Cardiac fibroblast (primary cell): Measurements from ENCODE around the gene PAQR4.

Experiments used
- DNase-seq, 2 donors: peaks; one replicate each; pipeline versions ENCODE4 v3.0.0 to v3.0.0-alpha.2; 2010; ENCODE audit warnings: low read depth in 2 of 2
- H3K4me3 ChIP-seq, 2 donors: replicated peaks in 1 of 2; 1 replicate in 1 of 2; 2 replicates in 1 of 2; pipeline ENCODE4 v1.5.1; 2011; ENCODE audit warnings: low read depth in 2 of 2, low read length in 2 of 2, mild to moderate bottlenecking in 2 of 2, moderate library complexity in 1 of 2
- CTCF ChIP-seq: IDR thresholded peaks from one replicate; pipeline ENCODE4 v1.5.1; 2011; ENCODE audit warnings: low read depth, mild to moderate bottlenecking, low read length, inconsistent platforms

Gene PAQR4

GRCh38 chr16:3015865-3016521, 46.8 kb downstream of the PAQR4 start:
- no peak for TF ChIP-seq CTCF
- H3K4me3 ChIP-seq = no peak overlapping the region
- no peak for DNase-seq

GRCh38 chr16:3017344-3017743, 48.2 kb downstream of the PAQR4 start:
- DNase-seq = no peak
- no peak overlapping the region for H3K4me3 ChIP-seq
- no peak for TF ChIP-seq CTCF

GRCh38 chr16:3017794-3018506, 48.8 kb downstream of the PAQR4 start, which contains the start of gene CLDN6:
Gene CLDN6 (minus strand): TSS chr16:3018183. CDS start chr16:3016021, 2,162 bp downstream.
- TF ChIP-seq CTCF = peak; percentile 23
- H3K4me3 ChIP-seq = no peak within 1 kb of the TSS
- no peak for DNase-seq

GRCh38 chr16:3019594-3020246, 50.6 kb downstream of the PAQR4 start:
- no peak for DNase-seq
- peak overlapping the region; percentile 36 to 74 for H3K4me3 ChIP-seq

GRCh38 chr16:3020247-3020603, 51.1 kb downstream of the PAQR4 start, which contains the start of gene TNFRSF12A:
Gene TNFRSF12A (plus strand): TSS chr16:3020368. CDS start chr16:3020398, 30 bp downstream.
- TF ChIP-seq CTCF = no peak
- peak within 1 kb of the TSS; percentile 74 to 77 for H3K4me3 ChIP-seq
- DNase-seq = peak; percentile 79 to 80

More at GRCh38 chr16:3019594-3020246, 50.6 kb downstream of the PAQR4 start:
- no peak for TF ChIP-seq CTCF

GRCh38 chr16:3020604-3021448, 51.7 kb downstream of the PAQR4 start:
- no peak for TF ChIP-seq CTCF
- DNase-seq = peak; percentile 89 to 95
- peak overlapping the region; percentile 74 to 77 for H3K4me3 ChIP-seq
